Purkinje cell (primary cell): ENCODE data around the gene PLEKHB1. TPM values are rescaled to one million over a fixed set of nuclear protein-coding genes. Genes with fewer than 3 reads are reported as not detected.

Experiments
- polyA plus RNA-seq: library from polyadenylated mRNA; unstranded; fragments of >200 nt; fragmentation: Nextera tagmentation; gene quantifications from 2 replicates; pipeline ENCODE4 v1.2.1, GENCODE V29; 2014

Gene PLEKHB1, protein sequence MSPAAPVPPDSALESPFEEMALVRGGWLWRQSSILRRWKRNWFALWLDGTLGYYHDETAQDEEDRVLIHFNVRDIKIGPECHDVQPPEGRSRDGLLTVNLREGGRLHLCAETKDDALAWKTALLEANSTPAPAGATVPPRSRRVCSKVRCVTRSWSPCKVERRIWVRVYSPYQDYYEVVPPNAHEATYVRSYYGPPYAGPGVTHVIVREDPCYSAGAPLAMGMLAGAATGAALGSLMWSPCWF
- polyA plus RNA-seq = 18.4 and 19.2 TPM in 2 replicates

GRCh38 chr11:73645972-73646631 lies at the start of gene PLEKHB1:
PLEKHB1 (plus strand) TSS chr11:73646581; CDS start chr11:73646609, 28 bp downstream.

GRCh38 chr11:73597956-73598718 lies 48.2 kb upstream of the PLEKHB1 start, which contains the start of gene FAM168A:
FAM168A (minus strand) TSS chr11:73598112; CDS start chr11:73468474, 129,638 bp downstream.

Other genes starting within 250 kb of the PLEKHB1 start
- gene FAM168A, start 48.5 kb upstream of the PLEKHB1 start, polyA plus RNA-seq = 10.1 and 10.7 TPM in 2 replicates
- gene RAB6A, start 114.5 kb downstream of the PLEKHB1 start, polyA plus RNA-seq = 143 and 177 TPM in 2 replicates
- gene MRPL48, start 141.3 kb downstream of the PLEKHB1 start, polyA plus RNA-seq = 129 and 141 TPM in 2 replicates
- gene COA4, start 230.3 kb downstream of the PLEKHB1 start, polyA plus RNA-seq = 49.9 and 65.3 TPM in 2 replicates
- 43.5 and 45.9 TPM in 2 replicates for gene PAAF1, start 230.4 kb downstream of the PLEKHB1 start, polyA plus RNA-seq